ENCODE data around the gene ZMYND8.
A peak's percentile ranks its signal among the peaks of the same experiment; 100 is the strongest.
"Not testable (repeated sequence)": the region's sequence is repeated elsewhere in the genome, so short reads cannot be mapped to it uniquely, and the experiment has no call there.

The ZMYND8 gene

DNA sequence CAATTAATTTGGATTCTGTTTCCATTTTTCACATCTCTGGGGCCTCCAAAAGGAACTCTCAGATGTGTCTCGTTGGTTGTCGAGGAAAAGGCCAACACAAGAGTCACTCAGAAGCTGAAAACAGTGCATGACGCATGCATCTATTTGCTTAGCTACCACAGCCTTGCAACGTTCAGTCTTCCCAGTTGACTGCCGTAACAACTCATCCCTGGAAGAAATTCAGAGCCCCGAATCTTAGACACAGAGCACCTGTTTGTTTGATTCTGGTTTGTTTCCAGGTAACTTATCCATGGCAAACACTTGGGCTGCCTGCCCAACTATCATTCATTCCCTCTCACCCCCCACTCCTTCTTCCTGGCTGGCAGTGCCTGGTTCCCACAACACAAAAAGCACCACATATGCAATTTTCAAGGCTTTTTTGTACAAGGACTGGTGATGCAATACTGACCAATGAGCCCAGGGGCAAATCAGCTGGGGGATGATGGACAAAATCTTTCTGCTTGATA lies 60.5 kb downstream of the ZMYND8 start:
- in situ Hi-C loops (cut with MboI; ENCODE audit: low pct_unique_long_range_greater_than_20kb, low sequenced_read_pairs) = no loop called here
- no peak for DNase-seq

DNA sequence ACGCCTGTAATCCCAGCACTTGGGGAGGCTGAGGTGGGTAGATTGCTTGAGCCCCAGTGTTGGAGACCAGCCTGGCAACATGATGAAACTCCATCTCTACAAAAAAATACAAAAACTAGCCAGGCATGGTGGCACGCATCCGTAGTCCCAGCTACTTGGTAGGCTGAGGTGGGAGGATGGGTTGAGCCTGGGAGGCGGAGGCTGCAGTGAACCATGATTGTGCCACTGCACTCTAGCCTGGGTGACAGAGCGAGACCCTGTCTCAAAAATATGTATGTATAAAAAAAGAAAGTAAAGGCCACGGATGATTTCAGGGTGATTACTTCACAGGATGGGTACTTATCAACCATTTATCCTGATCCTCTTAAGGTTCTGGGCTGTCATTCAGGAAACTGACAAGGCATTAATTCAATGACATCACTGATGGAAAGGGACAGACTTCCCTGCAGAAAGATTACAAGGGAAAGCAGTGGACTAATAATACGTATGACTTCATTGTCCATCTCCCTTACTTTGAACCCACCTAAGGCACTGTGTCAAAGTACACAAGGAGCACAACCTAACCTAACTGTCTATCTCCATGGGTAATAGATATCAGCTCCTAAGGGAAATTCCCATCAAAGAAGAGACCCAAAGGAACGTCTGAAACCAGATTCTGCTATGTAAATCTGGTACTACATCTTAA lies 61.2 kb downstream of the ZMYND8 start:
- in situ Hi-C loops (cut with MboI; ENCODE audit: low pct_unique_long_range_greater_than_20kb, low sequenced_read_pairs) = no loop called here
- no peak for DNase-seq

DNA sequence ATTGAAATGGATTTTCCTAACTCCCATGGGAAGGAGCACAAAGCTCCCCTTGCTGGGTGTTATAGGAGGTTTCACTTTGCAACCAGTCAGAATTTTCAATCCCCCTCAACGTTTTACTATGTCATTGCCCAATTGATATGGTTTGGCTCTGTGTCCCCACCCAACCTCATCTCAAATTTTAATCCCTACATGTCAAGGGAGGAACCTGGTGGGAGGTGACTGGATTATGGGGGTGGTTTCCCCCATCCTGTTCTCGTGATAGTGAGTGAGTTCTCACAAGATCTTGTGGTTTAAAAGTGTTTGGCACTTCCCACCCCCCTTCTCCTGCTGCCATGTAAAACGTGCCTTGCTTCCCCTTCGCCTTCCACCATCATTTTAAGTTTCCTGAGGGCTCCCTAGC lies 62.9 kb downstream of the ZMYND8 start:
- DNase-seq = peak; percentile 40
- in situ Hi-C loops (cut with MboI; ENCODE audit: low pct_unique_long_range_greater_than_20kb, low sequenced_read_pairs) = no loop called here

DNA sequence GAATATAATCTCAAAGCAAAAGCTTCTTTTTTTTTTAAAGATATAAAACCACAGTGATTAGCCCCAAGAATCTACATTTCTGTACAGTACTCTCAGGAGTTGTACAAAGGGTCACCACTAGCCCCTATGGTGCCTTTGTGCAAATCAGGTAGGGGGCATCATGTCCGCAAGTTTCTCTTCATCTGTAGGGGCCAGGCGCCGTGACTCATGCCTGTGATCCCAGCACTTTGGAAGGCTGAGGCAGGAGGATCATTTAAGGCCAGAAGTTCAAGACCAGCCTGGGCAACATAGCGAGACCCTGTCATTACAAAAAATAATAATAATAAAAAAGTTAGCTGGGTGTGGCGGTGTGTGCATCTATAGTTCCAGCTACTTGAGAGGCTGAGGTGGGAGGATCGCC lies 63.9 kb downstream of the ZMYND8 start:
- no peak for DNase-seq
- in situ Hi-C loops (cut with MboI; ENCODE audit: low pct_unique_long_range_greater_than_20kb, low sequenced_read_pairs) = no loop called here

GRCh38 chr20:47290666-47291430 lies 65.7 kb downstream of the ZMYND8 start:
- no peak for DNase-seq
- in situ Hi-C loops (cut with MboI; ENCODE audit: low pct_unique_long_range_greater_than_20kb, low sequenced_read_pairs) = no loop called here

DNA sequence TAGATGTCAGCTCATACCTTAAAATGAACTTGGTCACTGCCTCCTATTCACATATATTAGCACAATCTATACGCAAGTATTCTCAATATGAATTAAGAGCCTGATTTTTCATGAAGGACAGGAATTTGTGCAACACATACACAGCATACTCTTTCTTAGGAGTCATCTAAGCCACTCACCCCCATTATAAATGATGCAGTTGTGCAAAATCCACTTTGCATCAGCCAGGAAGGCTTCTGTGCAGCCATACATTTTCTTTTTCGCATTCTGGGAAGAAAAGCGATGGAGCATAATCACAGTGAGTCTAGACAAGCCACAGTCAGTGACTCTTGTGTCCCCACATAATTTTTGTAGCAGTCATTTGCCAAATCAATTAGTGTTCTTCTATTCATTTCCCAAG lies 66.5 kb downstream of the ZMYND8 start:
- in situ Hi-C loops (cut with MboI; ENCODE audit: low pct_unique_long_range_greater_than_20kb, low sequenced_read_pairs) = no loop called here
- no peak for DNase-seq

- DNase-seq = no peak
- in situ Hi-C loops (cut with MboI; ENCODE audit: low pct_unique_long_range_greater_than_20kb, low sequenced_read_pairs) = no loop called here
Observed at GRCh38 chr20:47289096-47289495, 67.4 kb downstream of the ZMYND8 start.

- DNase-seq; in situ Hi-C loops (cut with MboI; ENCODE audit: low pct_unique_long_range_greater_than_20kb, low sequenced_read_pairs): not testable (repeated sequence)
Observed at GRCh38 chr20:47288530-47288929, 68.0 kb downstream of the ZMYND8 start.

DNA sequence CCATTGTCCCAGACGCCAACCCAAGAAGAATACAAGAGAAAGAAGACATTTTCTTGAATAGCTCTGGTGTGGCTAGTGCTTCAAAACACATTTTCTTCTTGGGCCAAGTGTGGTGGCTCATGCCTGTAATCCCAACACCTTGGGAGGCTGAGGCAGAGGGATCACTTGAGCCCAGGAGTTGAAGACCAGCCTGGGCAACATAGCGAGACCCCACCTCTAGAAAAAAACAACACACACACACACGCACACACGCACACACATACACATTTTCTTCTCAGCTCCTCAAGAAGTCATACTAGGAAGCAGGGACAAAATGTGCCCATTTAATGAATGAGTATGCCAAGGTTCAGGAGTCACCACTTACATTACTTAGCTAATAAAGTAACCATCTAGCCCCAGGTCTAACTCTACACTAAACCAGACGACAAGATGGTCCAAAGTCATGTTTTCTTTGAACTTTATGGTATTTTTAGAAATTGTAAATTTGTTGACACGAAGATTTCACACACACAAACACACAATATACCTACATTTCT lies 68.8 kb downstream of the ZMYND8 start:
- in situ Hi-C loops (cut with MboI; ENCODE audit: low pct_unique_long_range_greater_than_20kb, low sequenced_read_pairs) = no loop called here
- DNase-seq = no peak

DNA sequence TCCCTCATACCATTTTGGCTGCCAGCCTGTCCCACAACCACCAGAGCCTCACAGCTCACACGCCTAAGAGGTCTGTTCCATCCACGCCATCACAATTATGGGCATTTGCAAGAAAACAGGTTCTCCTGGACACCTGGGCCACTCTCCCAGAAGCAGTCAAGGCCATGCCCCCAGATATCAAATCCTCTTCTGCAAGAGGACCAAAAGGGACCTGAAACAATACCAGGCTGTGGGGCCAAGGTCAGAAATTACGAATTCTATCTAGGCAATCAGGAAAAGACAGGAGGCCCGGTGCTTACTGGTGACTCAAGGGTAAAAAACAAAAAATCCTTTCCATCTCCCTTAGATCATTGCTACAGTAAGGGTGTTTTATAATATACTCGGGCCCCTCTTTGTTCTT lies 69.8 kb downstream of the ZMYND8 start:
- DNase-seq = no peak
- in situ Hi-C loops (cut with MboI; ENCODE audit: low pct_unique_long_range_greater_than_20kb, low sequenced_read_pairs) = no loop called here

DNA sequence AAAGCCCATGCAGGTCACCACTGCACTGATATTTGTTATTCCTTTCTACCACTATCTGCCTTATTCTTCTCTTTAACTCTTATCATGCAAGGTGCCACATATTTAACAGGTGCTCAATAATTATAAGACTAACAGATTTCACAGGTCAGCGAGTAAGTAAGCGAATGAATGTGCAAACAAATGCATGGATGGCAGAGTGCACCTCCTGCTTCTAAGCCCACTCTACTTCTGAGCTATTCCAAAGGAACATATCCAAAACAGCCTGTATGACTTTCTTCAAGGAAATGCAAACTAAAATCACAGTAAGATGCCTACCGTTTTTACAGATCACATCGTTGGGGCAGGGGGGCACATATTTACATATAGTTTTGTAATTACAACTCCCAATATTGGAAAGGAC lies 71.3 kb downstream of the ZMYND8 start:
- no peak for DNase-seq
- in situ Hi-C loops (cut with MboI; ENCODE audit: low pct_unique_long_range_greater_than_20kb, low sequenced_read_pairs) = no loop called here

GRCh38 chr20:47284373-47284772 lies 72.1 kb downstream of the ZMYND8 start:
- in situ Hi-C loops (cut with MboI; ENCODE audit: low pct_unique_long_range_greater_than_20kb, low sequenced_read_pairs) = no loop called here

GRCh38 chr20:47283411-47283810 lies 73.1 kb downstream of the ZMYND8 start:
- DNase-seq = no peak
- in situ Hi-C loops (cut with MboI; ENCODE audit: low pct_unique_long_range_greater_than_20kb, low sequenced_read_pairs) = no loop called here

More at GRCh38 chr20:47284373-47284772, 72.1 kb downstream of the ZMYND8 start:
- no peak for DNase-seq

DNA sequence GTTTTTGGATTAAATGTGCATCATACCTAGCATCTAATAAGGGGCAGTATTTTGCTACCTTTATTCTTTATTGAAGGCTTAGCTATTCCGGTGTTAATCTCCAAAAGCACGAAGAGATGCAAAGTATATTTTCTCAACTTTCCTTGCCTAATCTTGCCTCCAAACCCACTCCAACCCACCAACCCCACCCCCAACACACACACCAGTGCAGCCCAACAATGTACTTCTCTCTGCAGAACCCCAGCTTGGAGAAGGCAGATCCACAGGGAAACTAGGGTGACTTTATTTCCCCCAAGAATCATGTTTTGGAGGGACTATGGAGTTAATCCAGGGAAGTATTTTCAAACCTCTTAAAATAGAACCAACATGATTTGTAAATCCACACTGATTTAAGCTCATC lies 73.6 kb downstream of the ZMYND8 start:
- no peak for DNase-seq
- in situ Hi-C loops (cut with MboI; ENCODE audit: low pct_unique_long_range_greater_than_20kb, low sequenced_read_pairs) = no loop called here

GRCh38 chr20:47281376-47281775 lies 75.1 kb downstream of the ZMYND8 start:
- DNase-seq = peak; percentile 22
- in situ Hi-C loops (cut with MboI; ENCODE audit: low pct_unique_long_range_greater_than_20kb, low sequenced_read_pairs) = no loop called here

DNA sequence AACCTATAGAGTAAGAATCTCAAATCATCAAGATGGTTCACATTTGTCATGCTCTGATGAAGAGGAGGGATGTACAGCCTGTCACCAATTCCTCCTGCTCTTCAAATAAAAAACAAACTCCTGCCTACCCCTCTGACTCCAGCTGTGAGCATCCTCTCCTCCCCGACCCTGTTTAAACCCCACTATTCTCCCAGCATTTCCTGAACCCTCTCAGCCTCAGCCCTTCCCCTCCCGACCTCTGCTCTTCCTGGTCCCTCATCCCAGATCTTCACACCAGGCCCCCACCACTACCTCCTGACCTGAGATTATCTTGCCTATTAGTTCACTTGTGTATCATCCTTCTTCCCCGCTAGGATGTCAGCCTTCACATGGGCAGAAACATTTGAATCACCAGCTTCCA lies 75.8 kb downstream of the ZMYND8 start:
- in situ Hi-C loops (cut with MboI; ENCODE audit: low pct_unique_long_range_greater_than_20kb, low sequenced_read_pairs) = no loop called here
- DNase-seq = no peak

DNA sequence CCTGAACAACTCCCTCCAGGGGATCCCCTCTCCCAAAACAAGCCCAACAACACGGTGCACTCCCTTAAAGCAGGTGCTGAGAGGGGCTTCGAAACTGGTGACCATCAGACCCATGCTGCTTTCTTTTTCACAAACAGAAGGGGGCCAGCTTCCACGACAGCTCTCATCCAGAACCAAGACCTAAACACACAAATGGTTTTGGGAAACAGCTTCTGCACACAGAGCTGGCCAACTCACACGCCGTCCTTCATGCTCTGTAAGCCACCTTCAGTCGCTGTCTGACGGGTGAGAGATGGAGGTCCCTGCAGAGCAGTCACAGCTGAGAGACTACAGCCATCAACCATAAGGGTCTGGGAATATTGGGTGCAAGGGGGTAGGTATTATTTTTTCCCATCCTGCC lies 76.3 kb downstream of the ZMYND8 start:
- in situ Hi-C loops (cut with MboI; ENCODE audit: low pct_unique_long_range_greater_than_20kb, low sequenced_read_pairs) = no loop called here
- no peak for DNase-seq

- no peak for DNase-seq
- in situ Hi-C loops (cut with MboI; ENCODE audit: low pct_unique_long_range_greater_than_20kb, low sequenced_read_pairs) = no loop called here
Observed at GRCh38 chr20:47278907-47279348, 77.6 kb downstream of the ZMYND8 start.

DNA sequence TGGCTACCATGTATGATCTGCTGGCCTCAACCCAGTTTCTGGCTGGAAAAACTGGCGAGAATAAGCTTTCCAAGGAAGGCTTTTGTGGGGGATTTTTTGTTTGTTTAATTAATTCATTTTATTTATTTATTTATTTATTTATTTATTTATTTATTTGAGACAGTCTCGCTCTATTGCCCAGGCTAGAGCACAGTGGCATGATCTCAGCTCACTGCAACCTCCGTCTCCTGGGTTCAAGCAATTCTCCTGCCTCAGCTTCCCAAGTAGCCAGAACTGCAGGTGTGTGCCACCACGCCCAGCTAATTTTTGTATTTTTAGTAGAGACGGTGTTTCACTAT lies 79.0 kb downstream of the ZMYND8 start:
- in situ Hi-C loops (cut with MboI; ENCODE audit: low pct_unique_long_range_greater_than_20kb, low sequenced_read_pairs); DNase-seq: not testable (repeated sequence)

DNA sequence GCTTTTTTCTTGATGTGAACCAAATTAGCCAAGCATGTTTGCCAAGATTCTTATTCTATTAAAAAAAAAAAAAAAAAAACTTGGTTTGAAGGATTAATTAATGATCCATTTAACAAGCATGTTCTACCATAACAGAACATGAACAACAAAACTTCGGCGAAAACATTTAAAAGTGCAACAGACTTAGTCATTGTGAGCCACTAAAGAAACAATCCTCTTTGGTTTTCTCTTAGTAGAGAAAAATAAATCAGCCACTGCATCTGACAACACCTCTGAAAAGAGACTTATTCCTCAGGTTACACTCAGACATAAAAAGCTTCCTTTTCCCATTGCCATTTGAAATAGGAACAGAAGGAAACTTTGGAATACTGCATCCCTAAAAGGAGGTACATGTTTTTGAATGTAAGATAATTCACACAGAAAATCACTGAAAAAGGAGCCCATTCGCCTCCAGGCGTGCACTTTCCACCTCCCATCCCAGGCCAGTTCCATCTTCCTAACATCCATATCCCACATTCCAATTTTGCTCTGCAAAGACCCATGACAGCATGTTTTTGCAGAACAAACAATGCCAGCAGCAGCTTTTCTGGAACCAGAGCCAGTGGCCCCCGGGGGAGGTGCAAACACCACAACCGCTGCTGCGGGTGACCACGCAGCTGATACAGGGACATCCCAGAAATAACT lies 79.5 kb downstream of the ZMYND8 start:
- in situ Hi-C loops (cut with MboI; ENCODE audit: low pct_unique_long_range_greater_than_20kb, low sequenced_read_pairs) = no loop called here
- DNase-seq = no peak
